Fibroblast of mammary gland (primary cell): ENCODE measurements around the gene KLF15.

Experiments used
- DNase-seq: peaks from one replicate; pipeline ENCODE4 v3.0.0-alpha.2; 2010; ENCODE audit warnings: low read depth
- H3K4me3 ChIP-seq: 2 replicates; pipeline ENCODE4 v1.5.1; 2011; ENCODE audit warnings: low read depth, mild to moderate bottlenecking, low read length, moderate library complexity; ENCODE audit not compliant: control insufficient read depth
- CTCF ChIP-seq: conservative IDR thresholded peaks from 2 replicates; pipeline ENCODE4 v1.5.1; 2011; ENCODE audit warnings: low read depth, low read length, inconsistent platforms; ENCODE audit not compliant: control insufficient read depth, insufficient read depth

The KLF15 gene

GRCh38 chr3:126399351-126399735, 42.1 kb upstream of the KLF15 start:
- H3K4me3 ChIP-seq: no peak overlapping the region
- no peak for TF ChIP-seq CTCF
- no peak for DNase-seq

GRCh38 chr3:126398423-126399350, 41.5 kb upstream of the KLF15 start:
- TF ChIP-seq CTCF: no peak
- no peak for DNase-seq
- H3K4me3 ChIP-seq: no peak overlapping the region

- no peak for TF ChIP-seq CTCF
- no peak overlapping the region for H3K4me3 ChIP-seq
- no peak for DNase-seq
Observed at GRCh38 chr3:126397610-126398422, 40.6 kb upstream of the KLF15 start.

DNA sequence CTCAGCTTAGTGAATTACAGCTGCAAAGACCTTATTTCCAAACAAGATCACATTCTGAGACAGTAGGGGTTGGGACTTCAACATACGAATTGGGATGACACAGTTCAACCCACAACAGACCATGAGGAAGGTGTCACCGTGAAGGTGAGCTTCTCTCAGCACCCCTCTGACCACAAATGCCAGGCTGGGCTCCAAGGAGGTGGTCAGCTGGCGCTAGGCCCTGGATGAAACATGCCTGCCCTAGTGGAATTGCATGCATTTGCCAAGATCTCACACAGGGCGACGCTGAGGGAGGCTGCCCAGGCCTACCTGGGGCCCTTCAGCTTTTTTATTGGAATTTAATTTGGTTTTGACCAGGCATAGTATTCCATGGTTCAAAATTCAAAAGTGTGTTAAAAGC, 39.3 kb upstream of the KLF15 start:
- TF ChIP-seq CTCF: no peak
- DNase-seq: no peak
- H3K4me3 ChIP-seq: no peak overlapping the region

DNA sequence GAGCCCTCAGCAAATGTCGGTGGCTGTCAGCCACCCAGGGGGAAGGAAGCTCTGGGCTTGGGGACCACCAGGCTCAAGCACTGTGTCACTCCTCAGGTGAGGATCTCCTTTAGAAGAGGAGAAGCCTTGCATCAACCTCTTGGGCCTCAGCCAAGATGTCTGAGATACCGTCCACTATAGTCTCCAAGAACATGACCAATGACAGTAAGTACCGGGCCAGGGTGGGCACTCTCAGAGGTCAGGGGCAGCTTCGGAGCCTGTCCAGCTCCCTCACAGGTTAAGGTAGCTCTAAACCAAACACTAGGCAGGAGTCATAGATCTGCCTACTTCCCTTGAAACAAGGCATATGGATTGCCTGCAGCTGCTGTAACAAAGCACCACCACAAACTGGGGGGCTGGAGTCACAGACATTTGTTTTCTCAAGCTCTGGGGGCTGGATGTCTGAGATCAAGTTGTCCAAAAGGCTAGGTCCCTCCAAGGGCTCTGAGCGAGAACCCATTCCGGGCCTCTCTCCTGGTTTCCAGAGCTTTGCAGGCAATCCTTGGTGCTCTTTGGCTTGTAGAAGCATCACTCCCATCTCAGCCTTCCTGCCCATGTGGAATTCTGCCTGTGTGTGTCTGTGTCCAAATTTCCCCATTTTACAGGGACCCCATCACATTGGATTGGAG, 38.8 kb upstream of the KLF15 start:
- no peak overlapping the region for H3K4me3 ChIP-seq
- no peak for TF ChIP-seq CTCF
- no peak for DNase-seq

DNA sequence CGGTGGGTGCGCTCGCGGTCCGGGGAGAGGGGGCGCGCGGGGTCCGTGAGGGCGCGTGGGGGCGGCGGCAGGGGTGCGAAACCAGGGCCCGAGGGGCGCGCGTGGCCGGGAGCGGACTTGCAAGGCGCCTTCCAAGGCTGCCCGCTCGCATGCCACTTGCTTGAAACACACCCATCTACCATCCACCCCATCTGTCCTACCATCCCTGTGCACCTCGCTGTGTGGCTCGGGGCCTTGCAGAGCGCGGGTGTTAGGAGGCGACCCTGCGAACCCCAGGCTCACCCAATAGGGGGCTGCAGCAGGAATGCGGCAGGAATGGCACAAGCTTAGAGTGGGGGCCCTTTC, 37.7 kb upstream of the KLF15 start:
- no peak for DNase-seq
- H3K4me3 ChIP-seq: no peak overlapping the region
- TF ChIP-seq CTCF: no peak
